Hepatocyte (in vitro differentiated cells): ENCODE results near the gene DNMT3A. TPM values are rescaled to one million over a fixed set of nuclear protein-coding genes. Genes with fewer than 3 reads are reported as not detected.

Experiments
- DNase-seq: peaks from one replicate; pipeline ENCODE4 v3.0.0-alpha.2; 2016; ENCODE audit warnings: low spot score
- H2AFZ ChIP-seq: fragments of 200-600 bp; sonication (generic); 2 replicates; pipeline ENCODE4 v1.6.0; 2016; ENCODE audit warnings: antibody characterized with exemption, mild to moderate bottlenecking
- H3K27ac ChIP-seq: fragments of 200-600 bp; sonication (generic); 2 replicates; pipeline ENCODE4 v1.5.1; 2016; ENCODE audit warnings: mild to moderate bottlenecking
- H3K27me3 ChIP-seq: fragments of 200-600 bp; sonication (generic); 2 replicates; pipeline ENCODE4 v1.6.1; 2016
- H3K36me3 ChIP-seq: fragments of 200-600 bp; sonication (generic); replicated peaks from 2 replicates; pipeline ENCODE4 v1.5.1; 2016; ENCODE audit warnings: low read depth; ENCODE audit not compliant: insufficient read depth
- H3K4me1 ChIP-seq: fragments of 200-600 bp; sonication (generic); 2 replicates; pipeline ENCODE4 v1.5.1; 2016; ENCODE audit warnings: mild to moderate bottlenecking, moderate library complexity; ENCODE audit not compliant: insufficient read depth
- H3K4me2 ChIP-seq: fragments of 200-600 bp; sonication (generic); 2 replicates; pipeline ENCODE4 v1.6.0; 2016
- H3K4me3 ChIP-seq: fragments of 200-600 bp; sonication (generic); 2 replicates; pipeline ENCODE4 v1.5.1; 2016; ENCODE audit warnings: mild to moderate bottlenecking
- H3K79me2 ChIP-seq: fragments of 200-600 bp; sonication (generic); 2 replicates; pipeline ENCODE4 v1.6.0; 2017; ENCODE audit warnings: mild to moderate bottlenecking
- H3K9me2 ChIP-seq: fragments of 200-600 bp; sonication (generic); replicated peaks from 2 replicates; pipeline ENCODE4 v1.6.0; 2017; ENCODE audit warnings: mild to moderate bottlenecking; ENCODE audit not compliant: insufficient read depth
- H3K9me3 ChIP-seq: fragments of 200-600 bp; sonication (generic); 2 replicates; pipeline ENCODE4 v1.5.1; 2016; ENCODE audit warnings: low read depth, mild to moderate bottlenecking
- H4K20me1 ChIP-seq: fragments of 200-600 bp; sonication (generic); 2 replicates; pipeline ENCODE4 v1.6.0; 2016; ENCODE audit warnings: mild to moderate bottlenecking; ENCODE audit not compliant: insufficient read depth, poor library complexity, severe bottlenecking
- EZH2 ChIP-seq: fragments of 200-600 bp; sonication (generic); IDR thresholded peaks from 2 replicates; pipeline ENCODE4 v1.6.1; 2016; ENCODE audit warnings: antibody characterized with exemption, mild to moderate bottlenecking, borderline replicate concordance
- EZH2phosphoT487 ChIP-seq: fragments of 200-600 bp; sonication (generic); IDR thresholded peaks from one replicate; pipeline ENCODE4 v1.6.1; 2018; ENCODE audit warnings: antibody characterized with exemption, mild to moderate bottlenecking, low read depth, moderate library complexity; ENCODE audit not compliant: unreplicated experiment, severe bottlenecking
- WGBS: methylation state at CpG from one replicate; pipeline ENCODE4 v1.1.6; 2016; ENCODE audit warnings: low lambda C conversion rate; ENCODE audit errors: missing lambda C conversion rate; 5-methylcytosine and 5-hydroxymethylcytosine counted together
- polyA plus RNA-seq: library from polyadenylated mRNA; unstranded; fragments of >200 nt; fragmentation: Nextera tagmentation; extraction: Ambion mirVana; gene quantifications from 2 replicates; pipeline ENCODE4 v1.2.1, GENCODE V29; 2016
- total RNA-seq: library from RNA; depleted of rRNA; stranded (reverse); fragments of >200 nt; gene quantifications from 2 replicates; pipeline ENCODE4 v1.2.3, GENCODE V29; 2014
- TF ChIP-seq, protein P1 (sequence below): fragments of 200-600 bp; sonication (generic); IDR thresholded peaks from 2 replicates; pipeline ENCODE4 v1.5.1; 2016; ENCODE audit warnings: antibody characterized with exemption, mild to moderate bottlenecking; ENCODE audit not compliant: poor library complexity

The DNMT3A gene
- total and polyA plus RNA-seq, 2 experiments from 2014 or later = 28.3 to 43.8 TPM

DNA sequence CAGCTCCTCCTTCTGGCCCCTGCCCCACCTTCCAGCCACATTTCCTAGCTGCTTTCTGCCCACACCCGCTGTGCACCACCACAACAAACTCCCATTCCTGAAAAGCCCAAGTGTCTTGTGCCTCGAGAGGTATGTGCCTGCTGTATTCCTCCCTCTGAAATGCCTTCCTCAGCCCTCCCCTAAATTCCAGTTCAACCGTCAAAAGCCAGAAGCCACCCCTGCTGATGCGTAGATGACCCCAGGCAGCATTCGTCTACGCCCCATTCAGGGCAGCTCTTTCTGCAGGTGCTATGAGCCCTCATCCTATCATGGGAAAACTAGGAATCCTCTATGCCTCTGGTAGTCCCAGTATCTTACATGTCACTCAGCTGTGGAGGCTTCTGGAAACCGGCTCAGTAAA lies 71.7 kb downstream of the DNMT3A start:
- Histone ChIP-seq H3K4me1 (no peaks in the 10 kb centered on the region), H3K79me2 (no peaks in the 10 kb centered on the region), H3K4me3 (no peak overlapping the region), H2AFZ (no peak overlapping the region), H3K27ac (no peak overlapping the region), H3K36me3 (peaks cover 5% of the 10 kb centered on the region), H3K9me2 (no peaks in the 10 kb centered on the region), H3K27me3 (no peaks in the 10 kb centered on the region), H3K4me2 (no peak overlapping the region), H3K9me3 (no peaks in the 10 kb centered on the region), H4K20me1 (no peaks in the 10 kb centered on the region)
- WGBS = 73% methylated on average over 7 of the region's 7 CpGs
- TF ChIP-seq, protein P1, sequence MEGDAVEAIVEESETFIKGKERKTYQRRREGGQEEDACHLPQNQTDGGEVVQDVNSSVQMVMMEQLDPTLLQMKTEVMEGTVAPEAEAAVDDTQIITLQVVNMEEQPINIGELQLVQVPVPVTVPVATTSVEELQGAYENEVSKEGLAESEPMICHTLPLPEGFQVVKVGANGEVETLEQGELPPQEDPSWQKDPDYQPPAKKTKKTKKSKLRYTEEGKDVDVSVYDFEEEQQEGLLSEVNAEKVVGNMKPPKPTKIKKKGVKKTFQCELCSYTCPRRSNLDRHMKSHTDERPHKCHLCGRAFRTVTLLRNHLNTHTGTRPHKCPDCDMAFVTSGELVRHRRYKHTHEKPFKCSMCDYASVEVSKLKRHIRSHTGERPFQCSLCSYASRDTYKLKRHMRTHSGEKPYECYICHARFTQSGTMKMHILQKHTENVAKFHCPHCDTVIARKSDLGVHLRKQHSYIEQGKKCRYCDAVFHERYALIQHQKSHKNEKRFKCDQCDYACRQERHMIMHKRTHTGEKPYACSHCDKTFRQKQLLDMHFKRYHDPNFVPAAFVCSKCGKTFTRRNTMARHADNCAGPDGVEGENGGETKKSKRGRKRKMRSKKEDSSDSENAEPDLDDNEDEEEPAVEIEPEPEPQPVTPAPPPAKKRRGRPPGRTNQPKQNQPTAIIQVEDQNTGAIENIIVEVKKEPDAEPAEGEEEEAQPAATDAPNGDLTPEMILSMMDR = no peak
- no peak for DNase-seq

DNA sequence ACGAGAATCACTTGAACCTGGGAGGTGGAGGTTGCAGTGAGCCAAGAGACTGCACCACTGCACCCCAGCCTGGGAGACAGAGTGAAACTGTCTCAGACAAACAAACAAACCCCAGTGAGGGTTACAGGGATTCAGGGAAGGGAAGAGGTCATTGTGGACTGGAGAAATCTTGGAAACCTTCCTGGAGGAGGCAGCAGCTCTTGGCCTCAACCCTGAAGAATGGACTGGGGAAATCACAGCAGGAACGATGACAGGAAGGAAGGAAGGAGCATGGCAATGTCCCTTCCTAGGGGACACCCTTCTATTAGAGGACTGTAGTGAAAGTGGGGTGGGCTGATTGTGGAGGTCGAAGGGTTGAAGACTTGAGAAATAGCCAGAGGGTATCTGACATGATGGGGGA lies 72.5 kb downstream of the DNMT3A start:
- Histone ChIP-seq H3K36me3 (peaks cover 5% of the 10 kb centered on the region), H3K27me3 (no peaks in the 10 kb centered on the region), H3K9me2 (no peaks in the 10 kb centered on the region), H2AFZ (no peak overlapping the region), H4K20me1 (no peaks in the 10 kb centered on the region), H3K27ac (no peak overlapping the region), H3K4me3 (no peak overlapping the region), H3K9me3 (no peaks in the 10 kb centered on the region), H3K4me1 (no peaks in the 10 kb centered on the region), H3K79me2 (no peaks in the 10 kb centered on the region), H3K4me2 (no peak overlapping the region)
- no peak for DNase-seq
- TF ChIP-seq, protein P1 = no peak
- TF ChIP-seq EZH2phosphoT487 = no peak
- 99% methylated on average over 3 of the region's 3 CpGs for WGBS

DNA sequence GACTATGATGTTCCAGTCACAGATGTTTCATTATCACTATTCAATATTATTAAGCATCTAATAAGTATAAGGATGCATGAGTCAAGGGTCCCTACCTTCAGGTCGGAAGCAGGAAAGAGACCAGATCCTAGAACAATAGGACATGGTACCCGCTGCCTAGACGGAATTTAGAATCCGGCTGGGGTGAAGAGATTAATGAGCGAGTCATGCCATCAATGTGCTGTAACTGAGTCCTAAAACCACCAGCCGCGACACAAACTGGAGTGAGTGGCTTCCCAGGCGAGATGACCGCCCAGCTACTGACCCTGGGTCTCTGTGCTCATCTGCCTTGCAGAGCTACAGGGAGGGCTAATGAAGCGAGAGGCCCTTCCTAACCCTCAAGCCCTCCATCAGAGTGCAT lies 73.6 kb downstream of the DNMT3A start:
- WGBS = 97% methylated on average over 10 of the region's 10 CpGs
- peaks cover 4% of the 10 kb centered on the region for H3K4me1 ChIP-seq
- no peaks in the 10 kb centered on the region for H3K27me3 ChIP-seq
- H3K9me2 ChIP-seq = no peaks in the 10 kb centered on the region
- TF ChIP-seq EZH2 = no peak
- no peak for TF ChIP-seq EZH2phosphoT487
- TF ChIP-seq, protein P1 = no peak
- H3K9me3 ChIP-seq = no peaks in the 10 kb centered on the region
- H3K79me2 ChIP-seq = no peaks in the 10 kb centered on the region
- peaks cover 5% of the 10 kb centered on the region for H3K36me3 ChIP-seq
- no peaks in the 10 kb centered on the region for H4K20me1 ChIP-seq
- no peak for DNase-seq
- H3K27ac ChIP-seq = no peak overlapping the region
- H3K4me2 ChIP-seq = no peak overlapping the region
- no peak overlapping the region for H2AFZ ChIP-seq
- H3K4me3 ChIP-seq = no peak overlapping the region

DNA sequence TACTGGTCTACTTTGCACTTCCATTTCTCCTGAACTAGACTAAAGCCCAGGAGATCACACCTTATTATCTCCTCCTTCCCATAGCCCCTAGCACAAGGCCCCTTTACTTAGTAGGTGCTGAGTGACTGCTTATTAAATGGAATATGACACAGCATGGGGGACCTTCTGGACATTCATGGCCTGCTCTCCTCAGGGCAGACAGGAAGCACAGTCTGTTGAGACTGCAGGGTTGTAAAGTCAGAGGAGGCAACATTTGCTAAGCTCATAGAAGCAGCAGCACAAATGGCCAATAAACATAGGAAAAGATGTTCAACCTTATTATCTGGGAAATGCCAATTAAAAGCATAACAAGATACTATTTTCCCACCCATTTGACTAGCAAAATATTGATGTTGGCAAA lies 75.3 kb downstream of the DNMT3A start:
- Histone ChIP-seq H3K36me3 (peaks cover 5% of the 10 kb centered on the region), H3K9me3 (no peaks in the 10 kb centered on the region), H3K4me1 (peaks cover 4% of the 10 kb centered on the region), H3K79me2 (no peaks in the 10 kb centered on the region), H3K27ac (no peak overlapping the region), H3K27me3 (no peaks in the 10 kb centered on the region), H2AFZ (no peak overlapping the region), H3K9me2 (no peaks in the 10 kb centered on the region), H4K20me1 (no peaks in the 10 kb centered on the region), H3K4me2 (no peak overlapping the region), H3K4me3 (no peak overlapping the region)
- TF ChIP-seq, protein P1 = no peak
- TF ChIP-seq EZH2phosphoT487 (no peak), EZH2 (no peak)
- no peak for DNase-seq
